Breast epithelium (tissue), 4 donors: ENCODE data around the gene ADAMTS18. TPM values are rescaled to one million over a fixed set of nuclear protein-coding genes. Genes with fewer than 3 reads are reported as not detected.
"Not testable (repeated sequence)": the region's sequence is repeated elsewhere in the genome, so short reads cannot be mapped to it uniquely, and the experiment has no call there.

Experiments used
- DNase-seq, 2 donors: peaks; one replicate each; pipeline ENCODE4 v3.0.0-alpha.2; 2019; ENCODE audit warnings: low spot score in 2 of 2
- H3K27ac ChIP-seq, 2 donors: fragments of 200-600 bp; sonication (generic) in 1 of 2; one replicate each; pipeline ENCODE4 v1.5.1; 2016 to 2019; ENCODE audit warnings: mild to moderate bottlenecking in 1 of 2
- H3K27me3 ChIP-seq, 2 donors: fragments of 200-600 bp; sonication (generic) in 1 of 2; one replicate each; pipeline versions ENCODE4 v1.5.1 to v1.6.0; 2017 to 2019; ENCODE audit warnings: control low read depth in 1 of 2, mild to moderate bottlenecking in 1 of 2
- H3K36me3 ChIP-seq: fragments of 200-600 bp; one replicate; pipeline ENCODE4 v1.5.1; 2019
- H3K4me1 ChIP-seq, 2 donors: fragments of 200-600 bp; sonication (generic); one replicate each; pipeline ENCODE4 v1.5.1; 2016 to 2019; ENCODE audit warnings: control low read depth in 1 of 2
- H3K4me3 ChIP-seq, 3 donors: fragments of 200-600 bp; sonication (generic); 1 replicate in 2 of 3; 2 replicates in 1 of 3; pipeline ENCODE4 v1.5.1; 2016 to 2019; ENCODE audit warnings: mild to moderate bottlenecking in 3 of 3, moderate library complexity in 2 of 3
- H3K9me3 ChIP-seq, 2 donors: fragments of 200-600 bp; sonication (generic) in 1 of 2; one replicate each; pipeline ENCODE4 v1.5.1; 2016 to 2019; ENCODE audit warnings: control low read depth in 1 of 2
- POLR2A ChIP-seq: fragments of 450-650 bp; IDR thresholded peaks from one replicate; pipeline ENCODE4 v1.6.1; 2016; ENCODE audit warnings: antibody characterized with exemption, mild to moderate bottlenecking, moderate library complexity
- POLR2AphosphoS5 ChIP-seq, 3 donors: sonication (generic); formaldehyde crosslinking; IDR thresholded peaks; one replicate each; pipeline ENCODE4 v1.6.1; 2017; ENCODE audit warnings: antibody characterized with exemption in 3 of 3
- intact Hi-C: fragments of 100-400 bp; cut with DNase I; formaldehyde crosslinking; loops from one replicate; pipeline ENCODE4 v1.15.1; 2023; ENCODE audit warnings: low total_unique reads
- total RNA-seq, 3 donors: library from RNA; depleted of rRNA; stranded (reverse); fragments of >200 nt; gene quantifications; one replicate each; pipeline ENCODE4 v1.1.0, GENCODE V29; 2016
- TF ChIP-seq, protein P1 (sequence below), 3 donors: fragments of 450-650 bp; IDR thresholded peaks; one replicate each; pipeline ENCODE4 v1.5.1; 2016 to 2017; ENCODE audit warnings: antibody characterized with exemption in 3 of 3, mild to moderate bottlenecking in 3 of 3, moderate library complexity in 3 of 3

Gene ADAMTS18
- total RNA-seq, 3 donors from 2014 or later: 0.48 to 20.6 (median 1.9) TPM

DNA sequence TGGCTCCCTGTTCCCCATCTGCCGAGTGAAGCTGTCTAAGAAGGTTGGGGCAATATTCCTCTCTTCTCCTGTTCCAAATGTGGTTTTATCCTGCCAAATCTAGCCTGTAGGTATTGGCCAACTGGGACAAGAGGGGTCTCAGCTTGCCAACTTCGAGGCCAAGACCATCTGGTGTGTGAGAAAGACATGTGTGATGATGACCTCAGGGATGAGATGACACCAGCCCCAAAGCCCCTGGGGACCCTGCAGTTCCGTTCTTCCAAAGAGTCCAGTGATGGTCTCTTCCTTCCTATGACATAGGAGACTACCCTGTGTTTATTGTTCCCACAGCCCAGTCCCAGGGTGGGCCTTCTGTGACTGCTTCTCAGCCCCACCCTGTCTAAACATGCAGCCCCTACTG, 34.8 kb upstream of the ADAMTS18 start:
- TF ChIP-seq POLR2A: no peak
- TF ChIP-seq, protein P1, sequence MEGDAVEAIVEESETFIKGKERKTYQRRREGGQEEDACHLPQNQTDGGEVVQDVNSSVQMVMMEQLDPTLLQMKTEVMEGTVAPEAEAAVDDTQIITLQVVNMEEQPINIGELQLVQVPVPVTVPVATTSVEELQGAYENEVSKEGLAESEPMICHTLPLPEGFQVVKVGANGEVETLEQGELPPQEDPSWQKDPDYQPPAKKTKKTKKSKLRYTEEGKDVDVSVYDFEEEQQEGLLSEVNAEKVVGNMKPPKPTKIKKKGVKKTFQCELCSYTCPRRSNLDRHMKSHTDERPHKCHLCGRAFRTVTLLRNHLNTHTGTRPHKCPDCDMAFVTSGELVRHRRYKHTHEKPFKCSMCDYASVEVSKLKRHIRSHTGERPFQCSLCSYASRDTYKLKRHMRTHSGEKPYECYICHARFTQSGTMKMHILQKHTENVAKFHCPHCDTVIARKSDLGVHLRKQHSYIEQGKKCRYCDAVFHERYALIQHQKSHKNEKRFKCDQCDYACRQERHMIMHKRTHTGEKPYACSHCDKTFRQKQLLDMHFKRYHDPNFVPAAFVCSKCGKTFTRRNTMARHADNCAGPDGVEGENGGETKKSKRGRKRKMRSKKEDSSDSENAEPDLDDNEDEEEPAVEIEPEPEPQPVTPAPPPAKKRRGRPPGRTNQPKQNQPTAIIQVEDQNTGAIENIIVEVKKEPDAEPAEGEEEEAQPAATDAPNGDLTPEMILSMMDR (IDR thresholded peaks at IDR 0.05): no peak
- TF ChIP-seq POLR2AphosphoS5 (IDR thresholded peaks at IDR 0.05): no peak
- Histone ChIP-seq H3K27ac (no peak overlapping the region), H3K36me3 (no peaks in the 10 kb centered on the region), H3K4me1 (no peaks in the 10 kb centered on the region), H3K9me3 (no peaks in the 10 kb centered on the region), H3K27me3 (no peaks in the 10 kb centered on the region), H3K4me3 (no peak overlapping the region)
- intact Hi-C loops: no loop called here
- DNase-seq: no peak

DNA sequence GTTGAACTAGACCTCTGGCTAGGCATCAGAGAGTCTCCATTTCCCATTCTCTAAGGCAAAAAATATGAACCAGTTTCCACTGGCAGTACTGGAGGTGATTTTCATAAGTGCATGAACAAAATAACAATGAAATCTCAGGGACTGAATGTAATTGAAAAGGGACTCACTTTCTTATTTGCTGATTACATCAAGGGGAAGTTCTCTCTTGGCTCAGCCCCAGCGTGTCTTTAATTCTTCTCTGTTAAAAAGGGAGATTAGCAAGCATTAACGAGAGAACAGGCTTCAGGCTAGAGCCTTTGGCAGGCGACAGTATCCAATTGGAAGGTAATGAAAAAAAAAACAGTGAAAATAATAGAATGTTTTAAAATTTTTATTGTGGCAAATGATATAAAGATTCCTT, 34.0 kb upstream of the ADAMTS18 start:
- Histone ChIP-seq H3K4me1 (no peaks in the 10 kb centered on the region), H3K9me3 (no peaks in the 10 kb centered on the region), H3K27me3 (no peaks in the 10 kb centered on the region), H3K27ac (no peak overlapping the region), H3K36me3 (no peaks in the 10 kb centered on the region), H3K4me3 (no peak overlapping the region)
- intact Hi-C loops: no loop called here
- no peak for DNase-seq
- TF ChIP-seq, protein P1 (IDR thresholded peaks at IDR 0.05): no peak
- TF ChIP-seq POLR2A (no peak), POLR2AphosphoS5 (IDR thresholded peaks at IDR 0.05) (no peak)

DNA sequence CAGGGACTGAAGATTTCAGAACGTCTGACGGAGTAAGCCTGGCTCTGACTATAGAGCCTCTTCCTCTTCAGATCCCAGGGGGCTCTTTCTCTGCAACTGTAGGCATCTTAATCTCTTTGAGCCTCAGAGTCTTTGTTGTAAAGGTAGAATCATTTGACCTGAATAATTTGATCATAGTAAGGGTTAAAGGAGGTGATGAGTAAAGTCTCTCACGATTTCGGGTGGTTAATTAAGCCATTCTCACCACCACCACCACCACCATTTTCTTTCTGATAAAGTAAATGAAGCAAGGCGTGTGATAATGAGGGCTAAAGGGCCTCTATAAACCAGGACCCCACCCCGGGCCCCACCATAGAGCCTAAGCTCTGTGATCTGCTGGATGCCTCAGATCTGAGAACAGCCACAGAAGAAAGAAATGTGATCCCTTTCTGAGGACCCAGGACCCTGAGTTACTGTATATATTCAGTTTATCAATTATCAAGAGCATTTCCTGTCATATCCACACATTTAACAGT, 33.0 kb upstream of the ADAMTS18 start:
- Histone ChIP-seq H3K4me3 (no peak overlapping the region), H3K4me1 (no peaks in the 10 kb centered on the region), H3K27ac (no peak overlapping the region), H3K27me3 (no peaks in the 10 kb centered on the region), H3K36me3 (no peaks in the 10 kb centered on the region), H3K9me3 (no peaks in the 10 kb centered on the region)
- intact Hi-C loops: no loop called here
- no peak for DNase-seq
- TF ChIP-seq POLR2AphosphoS5 (IDR thresholded peaks at IDR 0.05): no peak
- TF ChIP-seq, protein P1 (IDR thresholded peaks at IDR 0.05): no peak
- no peak for TF ChIP-seq POLR2A

DNA sequence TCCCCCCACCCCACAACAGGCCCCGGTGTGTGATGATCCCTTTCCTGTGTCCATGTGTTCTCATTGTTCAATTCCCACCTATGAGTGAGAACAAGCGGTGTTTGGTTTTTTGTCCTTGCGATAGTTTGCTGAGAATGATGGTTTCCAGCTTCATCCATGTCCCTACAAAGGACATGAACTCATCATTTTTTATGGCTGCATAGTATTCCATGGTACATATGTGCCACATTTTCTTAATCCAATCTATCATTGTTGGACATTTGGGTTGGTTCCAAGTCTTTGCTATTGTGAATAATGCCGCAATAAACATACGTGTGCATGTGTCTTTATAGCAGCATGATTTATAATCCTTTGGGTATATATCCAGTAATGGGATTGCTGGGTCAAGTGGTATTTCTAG, 28.8 kb upstream of the ADAMTS18 start:
- DNase-seq, H3K27me3 ChIP-seq, H3K4me1 ChIP-seq, H3K4me3 ChIP-seq, intact Hi-C loops, H3K27ac ChIP-seq, H3K36me3 ChIP-seq, H3K9me3 ChIP-seq: not testable (repeated sequence)

DNA sequence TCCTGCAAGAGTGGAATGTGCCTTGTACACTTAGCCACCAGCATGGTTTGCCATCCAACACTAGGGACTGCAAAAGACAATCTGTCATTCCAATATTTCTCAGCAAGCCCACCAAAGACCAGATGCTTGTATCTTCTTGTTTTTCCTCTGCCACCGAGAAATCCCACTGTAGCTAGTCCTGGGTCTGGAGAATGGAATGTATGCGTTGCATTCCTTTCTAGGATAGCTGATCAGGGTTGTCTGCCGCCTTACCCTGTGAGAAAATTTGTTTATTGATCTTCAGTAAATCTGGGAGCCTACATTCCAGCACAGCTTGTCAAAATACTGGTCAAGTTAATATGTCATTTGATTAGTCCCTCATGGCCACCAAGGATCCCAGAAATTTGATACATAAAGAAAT, 28.1 kb upstream of the ADAMTS18 start:
- intact Hi-C loops: no loop called here
- Histone ChIP-seq H3K27me3 (no peaks in the 10 kb centered on the region), H3K36me3 (no peaks in the 10 kb centered on the region), H3K4me3 (no peak overlapping the region), H3K27ac (no peak overlapping the region), H3K4me1 (no peaks in the 10 kb centered on the region), H3K9me3 (no peaks in the 10 kb centered on the region)
- TF ChIP-seq, protein P1 (IDR thresholded peaks at IDR 0.05): no peak
- no peak for TF ChIP-seq POLR2AphosphoS5 (IDR thresholded peaks at IDR 0.05)
- TF ChIP-seq POLR2A: no peak
- DNase-seq: no peak
